Hematopoietic multipotent progenitor cell treated with erythropoietin and hydrocortisone succinate and interleukin-3 and kit ligand, for 15 days (in vitro differentiated cells): ENCODE results near the gene G6PC3.

Experiments
- DNase-seq: peaks from one replicate; pipeline ENCODE4 v3.0.0-alpha.2; 2015; ENCODE audit warnings: low spot score

The G6PC3 gene

GRCh38 chr17:44059101-44059892 is 11.2 kb upstream of the G6PC3 start:
- no peak for DNase-seq

- no peak for DNase-seq
These were observed 9.1 kb upstream of the G6PC3 start for GRCh38 chr17:44061446-44061845.

DNA sequence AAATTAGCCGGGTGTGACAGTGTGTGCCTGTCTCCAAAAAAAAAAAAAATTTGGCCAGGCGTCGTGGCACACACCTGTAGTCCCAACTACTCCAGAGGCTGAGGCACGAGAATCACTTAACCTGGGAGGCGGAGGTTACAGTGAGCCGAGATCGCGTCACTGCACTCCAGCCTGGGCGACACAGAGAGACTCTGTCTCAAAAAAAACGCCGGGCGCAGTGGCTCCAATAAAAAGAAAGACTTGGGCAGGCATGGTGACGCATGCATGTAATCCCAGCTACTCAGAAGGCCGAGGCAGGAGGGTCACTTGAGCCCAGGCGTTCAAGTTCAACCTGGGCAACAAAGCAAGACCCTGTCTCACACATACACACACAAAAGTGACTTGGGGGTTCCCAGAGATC is 7.7 kb upstream of the G6PC3 start:
- DNase-seq = no peak

- DNase-seq = no peak
These were observed 6.6 kb upstream of the G6PC3 start for GRCh38 chr17:44063704-44064639.

GRCh38 chr17:44065668-44066203 is 4.8 kb upstream of the G6PC3 start:
- DNase-seq = peak; percentile 20

DNA sequence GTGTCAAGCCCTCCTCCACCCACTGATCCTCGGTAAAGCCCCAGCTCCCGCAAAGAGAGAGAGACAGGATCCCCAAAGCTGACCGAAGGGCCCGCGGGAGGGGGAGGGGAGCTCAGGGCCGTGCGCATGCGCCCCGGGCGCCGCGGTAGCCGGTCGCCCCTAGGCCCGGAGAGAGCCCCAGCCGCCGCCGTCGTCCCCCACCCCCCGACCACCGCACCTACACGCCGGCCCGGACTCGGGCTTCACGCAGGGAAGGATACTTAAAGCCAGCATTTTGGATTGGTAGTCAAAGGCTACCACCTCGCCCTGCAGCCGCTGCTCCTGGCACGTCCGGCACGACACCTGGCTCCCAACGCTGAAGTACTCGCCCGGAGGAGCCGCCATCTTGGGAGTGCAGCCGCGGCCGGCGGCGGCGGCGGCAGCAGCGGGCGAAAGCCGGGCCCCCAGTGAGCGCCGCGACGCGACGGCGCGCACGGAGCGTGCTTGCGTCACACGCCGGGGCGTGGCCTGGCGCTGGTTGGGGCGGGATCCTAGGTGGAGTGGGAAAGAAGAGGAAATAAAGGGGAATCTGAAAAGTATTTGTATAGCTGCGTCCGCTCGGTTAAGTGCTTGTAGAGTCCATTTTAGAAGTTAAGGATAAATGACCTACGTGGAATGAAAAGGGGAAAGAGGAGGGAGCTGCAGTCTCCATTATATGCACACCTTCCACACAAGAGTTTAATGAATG is 4.2 kb upstream of the G6PC3 start, which contains the start of gene LSM12:
TSS of gene LSM12 (minus strand) at position 468 of the 727 bp plus-strand sequence. CDS start at position 384, 84 bp downstream.
- DNase-seq = peak; percentile 92

DNA sequence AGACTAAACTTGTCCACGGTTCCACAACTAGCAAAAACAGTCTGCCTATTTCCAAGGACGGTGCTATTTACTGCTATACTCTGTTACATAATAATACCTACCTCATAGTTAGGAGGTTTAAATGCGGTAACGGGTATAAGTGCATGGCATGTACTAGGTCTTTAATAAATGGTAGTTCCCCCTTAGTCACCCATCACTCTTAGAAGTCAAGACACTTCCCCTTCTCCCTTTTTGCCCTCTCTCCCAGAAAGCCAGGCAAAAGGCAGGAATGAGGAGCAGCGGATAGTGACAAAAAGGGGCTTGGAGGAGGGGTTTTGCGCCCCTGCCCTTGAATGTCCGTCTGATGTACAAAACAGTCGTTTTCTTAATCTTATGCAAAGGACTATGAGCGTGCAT is 3.0 kb upstream of the G6PC3 start:
- DNase-seq = no peak

DNA sequence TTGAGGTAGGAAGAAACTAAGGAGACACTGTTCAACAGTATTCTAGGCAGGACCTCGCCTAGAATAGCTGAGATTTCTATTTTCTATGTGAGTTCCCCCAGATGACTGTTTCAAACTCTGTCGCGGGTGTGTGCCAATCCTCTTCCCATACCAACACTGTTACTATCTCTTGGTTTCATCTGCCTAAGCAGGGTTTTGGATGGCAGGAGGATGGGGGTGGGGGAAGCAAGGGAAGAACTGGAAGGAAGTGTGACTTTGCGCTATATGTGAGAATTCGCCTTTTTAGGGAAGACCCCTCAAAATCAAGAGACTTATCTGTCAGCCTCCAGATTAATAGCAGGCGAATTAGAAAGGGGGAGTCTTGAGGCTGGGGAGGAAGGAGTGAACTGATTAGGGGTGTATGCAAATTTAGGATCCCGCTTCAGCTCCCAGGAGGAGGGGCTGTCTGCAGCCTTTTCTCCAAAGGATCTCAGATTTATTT is 521 bp upstream of the G6PC3 start:
- DNase-seq = no peak

GRCh38 chr17:44071198-44071520 is 624 bp downstream of the G6PC3 start:
- no peak for DNase-seq

DNA sequence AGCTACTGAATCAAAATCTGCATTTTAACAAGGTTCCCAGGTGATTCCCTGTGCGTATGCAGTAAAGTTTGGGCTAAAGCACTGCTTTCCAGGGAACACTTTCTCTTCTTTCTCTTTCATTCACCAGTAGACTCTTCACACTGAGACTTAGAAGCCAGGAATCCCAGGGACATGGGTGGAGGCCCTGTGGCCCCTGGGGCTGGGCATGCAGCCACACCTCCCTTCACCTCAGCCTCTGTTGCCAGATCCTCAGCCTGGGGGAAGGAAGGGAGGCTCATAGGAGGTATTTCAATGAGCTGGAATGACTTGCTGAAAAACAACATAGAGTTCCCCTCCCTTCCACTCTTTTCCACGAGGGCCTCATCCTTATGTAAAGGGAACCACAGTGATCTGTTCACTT is 1.2 kb downstream of the G6PC3 start:
- no peak for DNase-seq

GRCh38 chr17:44074231-44074910 is 3.8 kb downstream of the G6PC3 start:
- DNase-seq = no peak

- no peak for DNase-seq
These were observed 4.4 kb downstream of the G6PC3 start for GRCh38 chr17:44074911-44075285.

- DNase-seq = no peak
These were observed 5.2 kb downstream of the G6PC3 start for GRCh38 chr17:44075598-44076293.

GRCh38 chr17:44076716-44077594 is 6.4 kb downstream of the G6PC3 start:
- no peak for DNase-seq

DNA sequence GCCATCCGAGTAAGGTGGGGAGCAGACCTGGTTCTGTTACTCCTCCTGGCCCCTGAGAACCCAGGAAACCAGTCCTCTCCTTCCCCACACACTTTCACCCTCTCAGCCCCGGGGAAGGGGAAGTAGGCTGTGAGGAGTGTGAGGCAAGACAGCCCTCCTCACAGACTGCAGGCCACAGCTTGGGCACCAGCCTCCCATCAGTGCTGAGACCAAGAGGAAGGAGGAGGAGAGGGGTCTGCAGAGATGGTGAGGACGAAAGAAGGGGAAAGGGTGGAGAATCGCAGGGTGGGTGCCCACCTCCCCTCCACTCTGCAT is 7.0 kb downstream of the G6PC3 start:
- no peak for DNase-seq

DNA sequence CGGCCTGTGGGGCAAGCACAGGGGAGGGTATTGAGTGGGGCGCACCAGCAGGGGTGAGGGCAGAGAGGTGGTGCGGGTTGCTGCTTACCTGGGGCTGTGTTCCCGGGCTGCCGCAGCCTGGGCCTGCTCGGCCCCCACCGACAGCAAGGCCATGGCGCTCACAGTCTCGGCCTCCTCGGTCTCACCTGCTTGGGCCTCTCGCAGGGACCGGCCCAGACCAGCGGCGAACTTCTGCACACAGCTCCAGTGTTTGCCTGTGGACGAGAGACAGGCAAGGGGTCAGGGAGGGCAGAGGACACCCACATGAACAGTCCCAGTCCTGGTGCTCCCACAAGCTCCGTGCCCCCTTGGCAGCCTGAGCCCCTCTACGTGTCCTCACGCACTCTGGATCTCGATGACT is 7.9 kb downstream of the G6PC3 start:
- DNase-seq = no peak

DNA sequence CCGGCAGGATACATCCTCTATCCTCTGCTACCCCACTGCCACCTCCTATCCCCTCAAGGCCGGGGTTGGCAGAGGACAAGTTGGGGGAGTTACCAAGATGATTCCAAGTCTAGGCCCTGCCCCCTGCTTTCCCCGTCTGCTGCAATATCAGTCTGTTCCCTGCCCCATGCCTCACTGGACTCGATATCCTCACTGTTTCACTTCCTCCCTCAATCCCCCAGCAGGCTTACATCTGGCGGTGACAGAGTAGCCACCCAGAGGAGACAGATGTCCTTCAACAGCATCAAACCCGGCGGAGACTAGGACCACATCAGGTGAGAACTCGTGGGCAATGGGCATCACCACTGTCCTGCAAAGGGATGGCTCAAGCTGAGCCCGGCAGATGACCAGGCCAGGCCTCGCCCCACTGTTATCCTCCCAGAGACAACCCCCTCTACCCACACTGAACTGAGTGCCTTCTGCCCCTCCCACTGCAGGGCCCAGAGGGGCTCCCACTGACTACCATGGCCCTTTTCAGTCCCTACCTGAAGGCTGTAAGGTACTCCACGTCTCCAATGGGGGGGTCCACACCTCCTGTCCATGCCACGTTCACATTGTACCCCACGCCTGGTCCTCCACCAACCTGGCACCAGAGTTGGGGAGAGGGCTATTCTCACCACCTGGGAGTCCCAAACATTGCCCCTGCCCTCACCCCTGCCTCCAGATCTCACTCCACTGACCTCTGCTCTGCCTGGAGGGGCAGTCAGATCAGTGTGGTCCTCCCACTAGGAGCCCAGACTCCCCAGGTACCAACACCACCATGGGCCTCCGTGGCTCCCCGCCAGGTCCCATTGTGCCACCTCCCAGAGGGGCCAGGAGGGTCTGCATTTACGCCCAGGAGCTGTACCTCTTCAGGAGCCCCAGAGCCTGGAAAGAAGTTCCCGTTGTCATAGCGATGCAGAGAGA is 9.6 kb downstream of the G6PC3 start:
- DNase-seq = no peak

- no peak for DNase-seq
These were observed 11.1 kb downstream of the G6PC3 start for GRCh38 chr17:44081681-44082080.
